Liver (tissue), 9 donors: ENCODE measurements around the gene PPOX. TPM values are rescaled to one million over a fixed set of nuclear protein-coding genes. Genes with fewer than 3 reads are reported as not detected.

Experiments used
- DNase-seq: peaks from one replicate; pipeline ENCODE4 v3.0.0-alpha.2; 2017; ENCODE audit warnings: low spot score
- H3K27ac ChIP-seq, 2 donors: one replicate each; pipeline ENCODE4 v1.7.0; 2013; ENCODE audit warnings: inconsistent platforms in 2 of 2, low read length in 2 of 2, control low read depth in 1 of 2, low read depth in 1 of 2, mild to moderate bottlenecking in 1 of 2
- H3K27me3 ChIP-seq, 4 donors: one replicate each; pipeline versions ENCODE4 v1.6.1 to v1.7.0; 2013; ENCODE audit warnings: low read length in 3 of 4, inconsistent platforms in 1 of 4, mild to moderate bottlenecking in 1 of 4, moderate library complexity in 1 of 4; ENCODE audit not compliant: control insufficient read depth in 4 of 4, insufficient read depth in 4 of 4
- H3K36me3 ChIP-seq, 4 donors: one replicate each; pipeline versions ENCODE4 v1.6.1 to v1.7.0; 2013; ENCODE audit warnings: low read length in 3 of 4, mild to moderate bottlenecking in 3 of 4, low read depth in 1 of 4, moderate library complexity in 1 of 4; ENCODE audit not compliant: control insufficient read depth in 4 of 4, insufficient read depth in 3 of 4
- H3K4me1 ChIP-seq, 4 donors: one replicate each; pipeline versions ENCODE4 v1.6.1 to v1.7.0; 2013; ENCODE audit warnings: low read length in 3 of 4, mild to moderate bottlenecking in 3 of 4, moderate library complexity in 1 of 4; ENCODE audit not compliant: control insufficient read depth in 4 of 4, insufficient read depth in 4 of 4
- H3K4me3 ChIP-seq, 3 donors: one replicate each; pipeline versions ENCODE4 v1.6.1 to v1.7.0; 2013; ENCODE audit warnings: low read length in 3 of 3, control low read depth in 1 of 3, low read depth in 1 of 3, mild to moderate bottlenecking in 1 of 3
- H3K9ac ChIP-seq, 2 donors: one replicate each; pipeline ENCODE4 v1.7.0; 2013; ENCODE audit warnings: low read length in 2 of 2, mild to moderate bottlenecking in 2 of 2, moderate library complexity in 2 of 2, control low read depth in 1 of 2, low read depth in 1 of 2
- H3K9me3 ChIP-seq, 4 donors: one replicate each; pipeline versions ENCODE4 v1.6.1 to v1.7.0; 2013; ENCODE audit warnings: low read length in 3 of 4; ENCODE audit not compliant: control insufficient read depth in 4 of 4
- EGR1 ChIP-seq, 2 donors: IDR thresholded peaks; 2 replicates each; pipeline ENCODE4 v1.6.1; 2016 to 2018; ENCODE audit warnings: antibody characterized with exemption in 2 of 2, low read depth in 2 of 2
- FOXA1 ChIP-seq: IDR thresholded peaks from 2 replicates; pipeline ENCODE4 v1.6.1; 2016; ENCODE audit warnings: antibody characterized with exemption
- FOXA2 ChIP-seq: IDR thresholded peaks from 2 replicates; pipeline ENCODE4 v1.6.1; 2016; ENCODE audit warnings: antibody characterized with exemption
- GABPA ChIP-seq, 2 donors: IDR thresholded peaks in 1 of 2; conservative IDR thresholded peaks in 1 of 2; 2 replicates each; pipeline ENCODE4 v1.6.1; 2016; ENCODE audit warnings: antibody characterized with exemption in 2 of 2, mild to moderate bottlenecking in 1 of 2, moderate library complexity in 1 of 2
- HNF4A ChIP-seq, 2 donors: conservative IDR thresholded peaks; 2 replicates each; pipeline ENCODE4 v1.6.1; 2016; ENCODE audit warnings: antibody characterized with exemption in 2 of 2, mild to moderate bottlenecking in 2 of 2
- HNF4G ChIP-seq: IDR thresholded peaks from 2 replicates; pipeline ENCODE4 v1.6.1; 2016; ENCODE audit warnings: antibody characterized with exemption
- JUND ChIP-seq, 2 donors: IDR thresholded peaks; 2 replicates each; pipeline ENCODE4 v1.6.1; 2016; ENCODE audit warnings: antibody characterized with exemption in 2 of 2
- NR2F2 ChIP-seq: IDR thresholded peaks from 2 replicates; pipeline ENCODE4 v1.6.1; 2016; ENCODE audit warnings: antibody characterized with exemption
- RAD21 ChIP-seq, 2 donors: IDR thresholded peaks; 2 replicates each; pipeline ENCODE4 v1.6.1; 2016; ENCODE audit warnings: antibody characterized with exemption in 2 of 2, mild to moderate bottlenecking in 2 of 2
- RXRA ChIP-seq, 2 donors: IDR thresholded peaks; 2 replicates each; pipeline ENCODE4 v1.6.1; 2017 to 2018; ENCODE audit warnings: antibody characterized with exemption in 2 of 2, mild to moderate bottlenecking in 1 of 2
- SP1 ChIP-seq: IDR thresholded peaks from 2 replicates; pipeline ENCODE4 v1.6.1; 2018; ENCODE audit warnings: antibody characterized with exemption, mild to moderate bottlenecking
- TAF1 ChIP-seq: conservative IDR thresholded peaks from 2 replicates; pipeline ENCODE4 v1.6.1; 2016; ENCODE audit warnings: antibody characterized with exemption, mild to moderate bottlenecking
- YY1 ChIP-seq: IDR thresholded peaks from 2 replicates; pipeline ENCODE4 v1.6.1; 2016; ENCODE audit warnings: antibody characterized with exemption, mild to moderate bottlenecking
- WGBS: extraction: QIAGEN DNeasy Blood & Tissue Kit; methylation state at CpG from one replicate; pipeline ENCODE4 v1.1.7; 2013; 5-methylcytosine and 5-hydroxymethylcytosine counted together
- polyA plus RNA-seq, 2 donors: library from polyadenylated mRNA; stranded (reverse) in 1 of 2; unstranded in 1 of 2; fragments of 200-250 nt in 1 of 2; fragments of >200 nt in 1 of 2; fragmentation: Nextera tagmentation in 1 of 2; extraction: Ambion mirVana in 1 of 2; gene quantifications; one replicate each; pipeline versions ENCODE4 v1.2.1 to v1.2.3, GENCODE V29; 2013 to 2015
- total RNA-seq, 2 donors: library from RNA; depleted of rRNA; stranded (reverse); fragments of >200 nt; gene quantifications; one replicate each; pipeline ENCODE4 v1.2.3, GENCODE V29; 2014
- TF ChIP-seq, protein P1 (sequence below): IDR thresholded peaks from 2 replicates; pipeline ENCODE4 v1.6.1; 2016; ENCODE audit warnings: antibody characterized with exemption
- TF ChIP-seq, protein P2 (sequence below): fragments of 150-350 bp; IDR thresholded peaks from 2 replicates; pipeline ENCODE4 v1.5.1; 2017; ENCODE audit warnings: improper control_type of control experiment, low read depth, low read length; ENCODE audit not compliant: missing input control
- TF ChIP-seq, protein P3 (sequence below): IDR thresholded peaks from 2 replicates; pipeline ENCODE4 v1.6.1; 2016; ENCODE audit warnings: antibody characterized with exemption
- TF ChIP-seq, protein P4 (sequence below): IDR thresholded peaks from 2 replicates; pipeline ENCODE4 v1.6.1; 2016; ENCODE audit warnings: antibody characterized with exemption
- TF ChIP-seq, protein P5 (sequence below): IDR thresholded peaks from 2 replicates; pipeline ENCODE4 v1.6.1; 2016; ENCODE audit warnings: antibody characterized with exemption, mild to moderate bottlenecking
- donor health status: healthy.
- donor health status: healthy.
- donor health status: healthy.
- donor health status: healthy.
- donor health status: healthy.

The PPOX gene
- total and polyA plus RNA-seq, 4 donors, result 6.2 to 106 (median 7.9) TPM

DNA sequence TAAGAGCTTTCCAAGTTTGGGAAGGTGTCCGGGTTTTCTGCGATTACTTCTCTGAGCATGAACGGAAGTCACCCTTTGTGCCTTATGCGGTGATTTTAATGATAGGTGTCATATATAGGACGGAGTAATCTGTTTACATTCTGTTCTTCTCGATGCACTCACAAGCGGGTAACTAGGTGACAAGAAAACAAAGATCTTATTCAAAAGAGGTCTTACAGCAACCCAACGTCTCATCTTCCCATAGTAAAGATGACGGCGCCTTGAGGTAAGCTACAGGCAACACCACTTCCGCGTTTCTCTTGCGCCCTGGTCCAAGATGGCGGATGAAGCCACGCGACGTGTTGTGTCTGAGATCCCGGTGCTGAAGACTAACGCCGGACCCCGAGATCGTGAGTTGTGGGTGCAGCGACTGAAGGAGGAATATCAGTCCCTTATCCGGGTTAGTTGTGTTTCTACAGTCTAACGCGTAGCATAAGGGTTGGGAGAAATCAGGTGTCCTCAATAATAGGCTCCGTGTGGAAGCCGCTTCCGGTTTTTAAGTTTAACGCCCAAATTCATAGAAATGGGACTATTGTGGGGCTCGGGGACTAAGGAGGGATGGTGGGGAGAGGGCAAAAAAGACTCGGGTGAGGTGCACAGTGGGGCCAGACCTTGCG lies 12.4 kb upstream of the PPOX start, which contains the start of gene UFC1:
TSS of gene UFC1 (plus strand) at position 297 of the 656 bp plus-strand sequence. CDS start at position 317, 20 bp downstream.
- TF ChIP-seq FOXA1 (no peak), YY1 (peak; percentile 100), GABPA (IDR thresholded peaks at IDR 0.05 in 1 of 2, conservative IDR thresholded peaks at IDR 0.05 in 1 of 2) (peak; percentile 96 to 97), RXRA (IDR thresholded peaks at IDR 0.05) (peak in 1 of 2 donors; percentile 43), HNF4G (no peak), SP1 (no peak), TAF1 (peak; percentile 67), NR2F2 (no peak), RAD21 (IDR thresholded peaks at IDR 0.05) (peak in 1 of 2 donors; percentile 15), JUND (IDR thresholded peaks at IDR 0.05) (peak in 1 of 2 donors; percentile 40), EGR1 (IDR thresholded peaks at IDR 0.05; ENCODE audit: low read depth in 2 of 2) (no peak), HNF4A (conservative IDR thresholded peaks at IDR 0.05) (peak in 1 of 2 donors; percentile 30), FOXA2 (no peak)
- TF ChIP-seq, protein P1, sequence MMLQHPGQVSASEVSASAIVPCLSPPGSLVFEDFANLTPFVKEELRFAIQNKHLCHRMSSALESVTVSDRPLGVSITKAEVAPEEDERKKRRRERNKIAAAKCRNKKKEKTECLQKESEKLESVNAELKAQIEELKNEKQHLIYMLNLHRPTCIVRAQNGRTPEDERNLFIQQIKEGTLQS, result peak; percentile 44
- TF ChIP-seq, protein P2, sequence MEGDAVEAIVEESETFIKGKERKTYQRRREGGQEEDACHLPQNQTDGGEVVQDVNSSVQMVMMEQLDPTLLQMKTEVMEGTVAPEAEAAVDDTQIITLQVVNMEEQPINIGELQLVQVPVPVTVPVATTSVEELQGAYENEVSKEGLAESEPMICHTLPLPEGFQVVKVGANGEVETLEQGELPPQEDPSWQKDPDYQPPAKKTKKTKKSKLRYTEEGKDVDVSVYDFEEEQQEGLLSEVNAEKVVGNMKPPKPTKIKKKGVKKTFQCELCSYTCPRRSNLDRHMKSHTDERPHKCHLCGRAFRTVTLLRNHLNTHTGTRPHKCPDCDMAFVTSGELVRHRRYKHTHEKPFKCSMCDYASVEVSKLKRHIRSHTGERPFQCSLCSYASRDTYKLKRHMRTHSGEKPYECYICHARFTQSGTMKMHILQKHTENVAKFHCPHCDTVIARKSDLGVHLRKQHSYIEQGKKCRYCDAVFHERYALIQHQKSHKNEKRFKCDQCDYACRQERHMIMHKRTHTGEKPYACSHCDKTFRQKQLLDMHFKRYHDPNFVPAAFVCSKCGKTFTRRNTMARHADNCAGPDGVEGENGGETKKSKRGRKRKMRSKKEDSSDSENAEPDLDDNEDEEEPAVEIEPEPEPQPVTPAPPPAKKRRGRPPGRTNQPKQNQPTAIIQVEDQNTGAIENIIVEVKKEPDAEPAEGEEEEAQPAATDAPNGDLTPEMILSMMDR, result no peak
- TF ChIP-seq, protein P3, sequence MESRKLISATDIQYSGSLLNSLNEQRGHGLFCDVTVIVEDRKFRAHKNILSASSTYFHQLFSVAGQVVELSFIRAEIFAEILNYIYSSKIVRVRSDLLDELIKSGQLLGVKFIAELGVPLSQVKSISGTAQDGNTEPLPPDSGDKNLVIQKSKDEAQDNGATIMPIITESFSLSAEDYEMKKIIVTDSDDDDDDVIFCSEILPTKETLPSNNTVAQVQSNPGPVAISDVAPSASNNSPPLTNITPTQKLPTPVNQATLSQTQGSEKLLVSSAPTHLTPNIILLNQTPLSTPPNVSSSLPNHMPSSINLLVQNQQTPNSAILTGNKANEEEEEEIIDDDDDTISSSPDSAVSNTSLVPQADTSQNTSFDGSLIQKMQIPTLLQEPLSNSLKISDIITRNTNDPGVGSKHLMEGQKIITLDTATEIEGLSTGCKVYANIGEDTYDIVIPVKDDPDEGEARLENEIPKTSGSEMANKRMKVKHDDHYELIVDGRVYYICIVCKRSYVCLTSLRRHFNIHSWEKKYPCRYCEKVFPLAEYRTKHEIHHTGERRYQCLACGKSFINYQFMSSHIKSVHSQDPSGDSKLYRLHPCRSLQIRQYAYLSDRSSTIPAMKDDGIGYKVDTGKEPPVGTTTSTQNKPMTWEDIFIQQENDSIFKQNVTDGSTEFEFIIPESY, result peak; percentile 64
- TF ChIP-seq, protein P4, sequence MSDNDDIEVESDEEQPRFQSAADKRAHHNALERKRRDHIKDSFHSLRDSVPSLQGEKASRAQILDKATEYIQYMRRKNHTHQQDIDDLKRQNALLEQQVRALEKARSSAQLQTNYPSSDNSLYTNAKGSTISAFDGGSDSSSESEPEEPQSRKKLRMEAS, result peak; percentile 77
- TF ChIP-seq, protein P5, sequence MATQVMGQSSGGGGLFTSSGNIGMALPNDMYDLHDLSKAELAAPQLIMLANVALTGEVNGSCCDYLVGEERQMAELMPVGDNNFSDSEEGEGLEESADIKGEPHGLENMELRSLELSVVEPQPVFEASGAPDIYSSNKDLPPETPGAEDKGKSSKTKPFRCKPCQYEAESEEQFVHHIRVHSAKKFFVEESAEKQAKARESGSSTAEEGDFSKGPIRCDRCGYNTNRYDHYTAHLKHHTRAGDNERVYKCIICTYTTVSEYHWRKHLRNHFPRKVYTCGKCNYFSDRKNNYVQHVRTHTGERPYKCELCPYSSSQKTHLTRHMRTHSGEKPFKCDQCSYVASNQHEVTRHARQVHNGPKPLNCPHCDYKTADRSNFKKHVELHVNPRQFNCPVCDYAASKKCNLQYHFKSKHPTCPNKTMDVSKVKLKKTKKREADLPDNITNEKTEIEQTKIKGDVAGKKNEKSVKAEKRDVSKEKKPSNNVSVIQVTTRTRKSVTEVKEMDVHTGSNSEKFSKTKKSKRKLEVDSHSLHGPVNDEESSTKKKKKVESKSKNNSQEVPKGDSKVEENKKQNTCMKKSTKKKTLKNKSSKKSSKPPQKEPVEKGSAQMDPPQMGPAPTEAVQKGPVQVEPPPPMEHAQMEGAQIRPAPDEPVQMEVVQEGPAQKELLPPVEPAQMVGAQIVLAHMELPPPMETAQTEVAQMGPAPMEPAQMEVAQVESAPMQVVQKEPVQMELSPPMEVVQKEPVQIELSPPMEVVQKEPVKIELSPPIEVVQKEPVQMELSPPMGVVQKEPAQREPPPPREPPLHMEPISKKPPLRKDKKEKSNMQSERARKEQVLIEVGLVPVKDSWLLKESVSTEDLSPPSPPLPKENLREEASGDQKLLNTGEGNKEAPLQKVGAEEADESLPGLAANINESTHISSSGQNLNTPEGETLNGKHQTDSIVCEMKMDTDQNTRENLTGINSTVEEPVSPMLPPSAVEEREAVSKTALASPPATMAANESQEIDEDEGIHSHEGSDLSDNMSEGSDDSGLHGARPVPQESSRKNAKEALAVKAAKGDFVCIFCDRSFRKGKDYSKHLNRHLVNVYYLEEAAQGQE, result no peak

More for the DNA sequence above, 12.4 kb upstream of the PPOX start, which contains the start of gene UFC1:
- Histone ChIP-seq H3K4me3 (peak within 1 kb of the TSS; percentile 57 to 99 (median 99)), H3K27me3 (no peaks in the 10 kb centered on the region), H3K9ac (peak within 1 kb of the TSS; percentile 99 to 100), H3K9me3 (no peaks in the 10 kb centered on the region), H3K4me1 (peaks cover 1 to 15% (median 6%) of the 10 kb centered on the region in 4 donors), H3K36me3 (peaks cover 0 to 6% (median 2%) of the 10 kb centered on the region in 4 donors), H3K27ac (peak within 1 kb of the TSS; percentile 98 to 100)
- WGBS, result under 1% methylated on average over 33 of the region's 33 CpGs
- peak; percentile 81 for DNase-seq
